Keratinocyte (primary cell): Measurements from ENCODE around the gene SYT11.

Source experiments
- CTCF ChIP-seq, 3 experiments: IDR thresholded peaks in 1 of 3; conservative IDR thresholded peaks in 1 of 3; optimal IDR thresholded peaks in 1 of 3; 2 replicates in 2 of 3; 3 replicates in 1 of 3; pipeline versions ENCODE3 to v1.5.1; 2011; ENCODE audit warnings: low read length in 3 of 3, mild to moderate bottlenecking in 3 of 3, moderate library complexity in 2 of 3, control low read depth in 1 of 3, inconsistent platforms in 1 of 3; ENCODE audit not compliant: insufficient read depth in 2 of 3; ENCODE audit errors: extremely low read depth in 1 of 3
- EZH2 ChIP-seq: IDR thresholded peaks from one replicate; pipeline ENCODE4 v1.6.1; 2012; ENCODE audit warnings: inconsistent platforms, mild to moderate bottlenecking, low read length, moderate library complexity

- TF ChIP-seq CTCF (optimal IDR thresholded peaks at IDR 0.05 in 1 of 3, IDR thresholded peaks at IDR 0.05 in 1 of 3, conservative IDR thresholded peaks at IDR 0.05 in 1 of 3; ENCODE audit: extremely low read depth in 1 of 3, insufficient read depth in 2 of 3, low read length in 3 of 3): no peak
- no peak for TF ChIP-seq EZH2
Observed at GRCh38 chr1:155859881-155860871, 809 bp downstream of the SYT11 start.
